SK-N-SH (cell line): ENCODE results near the gene PRG2.

ENCODE experiments used
- MXI1 ChIP-seq: IDR thresholded peaks from 2 replicates; pipeline ENCODE4 v1.6.1; 2012; ENCODE audit warnings: mild to moderate bottlenecking, low read depth, low read length, improper control_type of control experiment
- POLR2AphosphoS5 ChIP-seq: IDR thresholded peaks from 2 replicates; pipeline ENCODE4 v1.6.1; 2012; ENCODE audit warnings: low read depth, low read length
- RAD21 ChIP-seq: IDR thresholded peaks from 2 replicates; pipeline ENCODE4 v1.6.1; 2012; ENCODE audit warnings: mild to moderate bottlenecking, low read length
- RFX5 ChIP-seq: IDR thresholded peaks from 2 replicates; pipeline ENCODE4 v1.6.1; 2012; ENCODE audit warnings: mild to moderate bottlenecking, improper control_type of control experiment, low read length
- SIN3A ChIP-seq: IDR thresholded peaks from 2 replicates; pipeline ENCODE4 v1.6.1; 2012; ENCODE audit warnings: low read depth, mild to moderate bottlenecking, low read length, moderate library complexity, borderline replicate concordance
- SMC3 ChIP-seq: IDR thresholded peaks from 2 replicates; pipeline ENCODE4 v1.6.1; 2012; ENCODE audit warnings: low read depth, low read length, improper control_type of control experiment
- TCF12 ChIP-seq: IDR thresholded peaks from 2 replicates; pipeline ENCODE4 v1.4.0; 2012
- TF ChIP-seq, protein P1 (sequence below): fragments of 200-600 bp; sonication (generic); IDR thresholded peaks from 2 replicates; pipeline ENCODE4 v1.6.1; 2017; ENCODE audit warnings: antibody characterized with exemption, mild to moderate bottlenecking, moderate library complexity

- TF ChIP-seq SIN3A (no peak), TCF12 (no peak), MXI1 (no peak), RFX5 (no peak), SMC3 (no peak), RAD21 (no peak), POLR2AphosphoS5 (no peak)
- TF ChIP-seq, protein P1, sequence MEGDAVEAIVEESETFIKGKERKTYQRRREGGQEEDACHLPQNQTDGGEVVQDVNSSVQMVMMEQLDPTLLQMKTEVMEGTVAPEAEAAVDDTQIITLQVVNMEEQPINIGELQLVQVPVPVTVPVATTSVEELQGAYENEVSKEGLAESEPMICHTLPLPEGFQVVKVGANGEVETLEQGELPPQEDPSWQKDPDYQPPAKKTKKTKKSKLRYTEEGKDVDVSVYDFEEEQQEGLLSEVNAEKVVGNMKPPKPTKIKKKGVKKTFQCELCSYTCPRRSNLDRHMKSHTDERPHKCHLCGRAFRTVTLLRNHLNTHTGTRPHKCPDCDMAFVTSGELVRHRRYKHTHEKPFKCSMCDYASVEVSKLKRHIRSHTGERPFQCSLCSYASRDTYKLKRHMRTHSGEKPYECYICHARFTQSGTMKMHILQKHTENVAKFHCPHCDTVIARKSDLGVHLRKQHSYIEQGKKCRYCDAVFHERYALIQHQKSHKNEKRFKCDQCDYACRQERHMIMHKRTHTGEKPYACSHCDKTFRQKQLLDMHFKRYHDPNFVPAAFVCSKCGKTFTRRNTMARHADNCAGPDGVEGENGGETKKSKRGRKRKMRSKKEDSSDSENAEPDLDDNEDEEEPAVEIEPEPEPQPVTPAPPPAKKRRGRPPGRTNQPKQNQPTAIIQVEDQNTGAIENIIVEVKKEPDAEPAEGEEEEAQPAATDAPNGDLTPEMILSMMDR, result no peak
Measured at GRCh38 chr11:57417056-57417455, 26.6 kb upstream of the PRG2 start.
